GM12892 (cell line): Measurements from ENCODE around the gene PRKAR2A.

Source experiments
- POLR2A ChIP-seq: IDR thresholded peaks from 2 replicates; pipeline ENCODE4 v1.6.1; 2011; ENCODE audit warnings: low read depth, low read length, control low read depth
- TAF1 ChIP-seq: IDR thresholded peaks from 2 replicates; pipeline ENCODE4 v1.6.1; 2011; ENCODE audit warnings: low read depth, mild to moderate bottlenecking, control low read depth, low read length, borderline replicate concordance

DNA sequence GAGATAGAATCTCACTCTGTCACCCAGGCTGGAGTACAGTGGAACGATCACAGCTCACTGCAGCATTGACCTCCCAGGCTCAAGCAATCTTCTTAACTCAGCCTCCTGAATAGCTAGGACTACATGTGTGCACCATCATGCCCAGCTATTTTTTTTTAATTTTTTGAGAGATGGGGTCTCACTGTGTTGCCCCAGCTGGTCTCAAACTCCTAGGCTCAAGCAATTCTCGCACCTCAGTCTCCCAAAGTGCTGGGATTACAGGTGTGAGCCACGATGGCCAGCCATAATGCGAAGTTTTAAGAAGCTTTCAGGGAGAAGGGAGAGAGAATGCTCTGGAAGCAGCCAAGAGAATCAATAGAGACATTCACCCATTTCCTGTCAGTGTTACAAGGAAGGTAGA, 42.7 kb downstream of the PRKAR2A start:
- no peak for TF ChIP-seq POLR2A
- no peak for TF ChIP-seq TAF1
